Prostate gland (tissue), 2 donors: Measurements from ENCODE around the gene PIGU. TPM values are rescaled to one million over a fixed set of nuclear protein-coding genes. Genes with fewer than 3 reads are reported as not detected.

Experiments used
- DNase-seq: peaks from one replicate; pipeline ENCODE4 v3.0.0-alpha.2; 2019; ENCODE audit warnings: low spot score
- H3K27ac ChIP-seq, 2 donors: fragments of 200-600 bp; sonication (generic); 2 replicates each; pipeline ENCODE4 v1.5.1; 2017 to 2019
- H3K27me3 ChIP-seq: fragments of 200-600 bp; sonication (generic); replicated peaks from 2 replicates; pipeline ENCODE4 v1.5.1; 2019; ENCODE audit not compliant: insufficient read depth
- H3K36me3 ChIP-seq, 2 donors: fragments of 200-600 bp; sonication (generic); 1 replicate in 1 of 2; 2 replicates in 1 of 2; pipeline versions ENCODE4 v1.5.1 to v1.8.1; 2017 to 2019
- H3K4me1 ChIP-seq: fragments of 200-600 bp; sonication (generic); replicated peaks from 2 replicates; pipeline ENCODE4 v1.5.1; 2019
- H3K4me3 ChIP-seq, 2 donors: fragments of 200-600 bp; sonication (generic); 2 replicates each; pipeline ENCODE4 v1.5.1; 2017 to 2019
- H3K9me3 ChIP-seq: fragments of 200-600 bp; sonication (generic); 2 replicates; pipeline ENCODE4 v1.5.1; 2017
- CTCF ChIP-seq, 4 experiments: fragments of 200-600 bp in 2 of 4; fragments of 450-650 bp in 2 of 4; sonication (generic) in 2 of 4; IDR thresholded peaks; 1 replicate in 3 of 4; 2 replicates in 1 of 4; pipeline ENCODE4 v1.5.1; 2016 to 2019; ENCODE audit warnings: antibody characterized with exemption in 4 of 4, mild to moderate bottlenecking in 2 of 4, moderate library complexity in 2 of 4
- POLR2A ChIP-seq: fragments of 450-650 bp; IDR thresholded peaks from one replicate; pipeline ENCODE4 v1.6.1; 2016; ENCODE audit warnings: antibody characterized with exemption, mild to moderate bottlenecking
- POLR2AphosphoS5 ChIP-seq: sonication (generic); formaldehyde crosslinking; IDR thresholded peaks from one replicate; pipeline ENCODE4 v1.6.1; 2017; ENCODE audit warnings: antibody characterized with exemption
- WGBS: methylation state at CpG from one replicate; pipeline ENCODE4 v1.1.5; 2018; 5-methylcytosine and 5-hydroxymethylcytosine counted together
- intact Hi-C: fragments of 100-400 bp; cut with DNase I; formaldehyde crosslinking; loops from one replicate; pipeline ENCODE4 v1.14.2; 2022
- total RNA-seq, 2 donors: library from RNA; depleted of rRNA; stranded (reverse); fragments of >200 nt; gene quantifications; one replicate each; pipeline ENCODE4 v1.1.0, GENCODE V29; 2016

Gene PIGU
- total RNA-seq, 2 donors from 2014 or later: 18.2 to 26.4 TPM

DNA sequence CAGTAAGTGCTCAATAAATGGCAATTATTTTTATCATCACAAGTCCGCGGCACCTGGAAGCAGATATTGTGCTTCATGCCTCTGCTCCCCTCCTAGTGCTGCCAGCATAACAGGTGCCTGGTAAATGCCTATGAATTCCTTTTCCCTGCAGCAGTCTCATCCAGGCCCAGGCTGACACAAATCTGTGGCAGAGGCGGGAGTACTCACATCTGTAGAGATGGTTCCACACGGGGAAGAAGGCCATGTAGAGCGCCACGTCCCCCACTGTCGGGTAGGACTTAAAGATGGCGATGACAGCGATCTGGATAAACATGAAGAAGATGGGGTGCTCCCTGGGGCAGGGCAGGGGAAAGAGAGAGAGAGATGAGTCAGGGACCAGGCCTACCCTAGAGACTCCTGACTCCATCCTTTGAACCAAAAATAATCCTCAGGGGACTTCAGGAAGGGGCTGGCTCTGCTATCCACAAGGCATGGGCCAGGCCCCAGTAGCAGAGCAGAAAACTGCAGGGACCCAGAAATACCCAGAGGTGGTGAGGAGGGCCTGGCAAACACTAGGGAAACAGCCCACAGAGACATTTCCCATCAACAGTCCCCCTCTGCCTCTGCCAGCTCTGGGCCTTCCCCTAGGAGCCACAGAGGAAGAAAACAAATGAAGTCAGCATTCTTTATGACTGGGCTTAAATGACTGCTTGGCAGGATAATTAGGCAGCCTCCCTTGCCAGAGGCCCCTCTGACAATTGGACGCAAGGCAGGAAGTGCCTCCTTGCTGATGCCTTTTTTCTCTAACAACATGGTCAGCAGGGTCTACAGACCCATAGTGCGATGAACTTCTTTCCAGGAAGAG, 95.3 kb downstream of the PIGU start:
- Histone ChIP-seq H3K9me3 (no peaks in the 10 kb centered on the region), H3K27me3 (no peaks in the 10 kb centered on the region), H3K27ac (no peak overlapping the region), H3K4me3 (no peak overlapping the region), H3K4me1 (no peaks in the 10 kb centered on the region), H3K36me3 (no peaks in the 10 kb centered on the region)
- TF ChIP-seq POLR2AphosphoS5 (no peak), CTCF (IDR thresholded peaks at IDR 0.05) (no peak), POLR2A (no peak)
- DNase-seq: no peak
- intact Hi-C loops: loop anchor here (2.0 kb wide), 1 partner anchor 129 kb away; no protein-coding TSS in a partner anchor
- 83% methylated on average over 11 of the region's 11 CpGs for WGBS

DNA sequence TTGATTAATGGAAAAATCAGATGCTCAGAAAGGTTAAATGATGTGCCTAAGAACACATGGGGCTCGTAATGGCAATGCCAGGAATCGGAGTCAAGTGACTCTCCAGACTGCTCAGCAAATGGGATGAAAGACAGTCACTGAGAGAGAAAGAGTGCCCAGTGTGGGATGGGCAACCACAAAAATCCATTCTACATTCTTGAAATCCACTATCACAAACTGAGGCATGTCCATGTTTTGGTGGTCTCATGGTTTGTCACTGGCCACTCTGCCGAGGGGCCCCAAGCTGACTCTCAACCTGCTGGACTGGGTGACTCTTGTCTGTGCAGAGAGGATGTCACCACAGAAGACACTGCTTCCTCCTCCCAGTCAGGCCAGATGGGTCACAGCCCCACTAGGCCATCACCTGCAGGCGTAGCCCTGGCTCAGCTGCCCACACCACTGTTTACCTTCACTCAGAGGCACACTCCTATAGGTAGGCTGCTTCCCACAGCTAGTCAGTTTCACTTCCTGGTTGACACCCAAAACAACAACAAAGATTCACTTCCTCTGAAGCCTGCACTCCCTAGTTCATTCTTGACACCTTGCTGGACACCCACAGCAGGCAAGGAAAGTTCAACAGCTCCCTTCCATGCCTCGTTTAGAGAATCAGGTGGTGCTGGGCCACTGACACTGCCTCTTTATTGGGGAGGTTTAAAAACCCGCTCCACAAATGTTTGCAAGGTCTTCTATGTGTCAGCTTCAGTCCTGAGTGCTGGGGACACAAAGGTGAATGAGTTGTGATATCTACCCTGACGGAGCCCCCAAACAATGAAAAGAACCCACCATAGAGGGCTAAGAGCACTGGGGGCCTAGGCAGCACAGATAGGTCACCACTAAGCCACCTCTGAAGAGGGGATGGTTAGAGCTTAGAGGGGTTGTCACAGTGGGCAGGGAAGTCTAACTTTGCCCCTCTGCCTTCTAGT, 96.6 kb downstream of the PIGU start:
- no peak for DNase-seq
- Histone ChIP-seq H3K4me3 (no peak overlapping the region), H3K4me1 (no peaks in the 10 kb centered on the region), H3K27me3 (no peaks in the 10 kb centered on the region), H3K9me3 (no peaks in the 10 kb centered on the region), H3K36me3 (no peaks in the 10 kb centered on the region), H3K27ac (no peak overlapping the region)
- TF ChIP-seq POLR2A: no peak
- no peak for TF ChIP-seq POLR2AphosphoS5
- TF ChIP-seq CTCF (IDR thresholded peaks at IDR 0.05): no peak
- intact Hi-C loops: loop anchor here (2.0 kb wide), 2 partner anchors 131 to 189 kb away; no protein-coding TSS in a partner anchor
- 84% methylated on average over 7 of the region's 7 CpGs for WGBS

DNA sequence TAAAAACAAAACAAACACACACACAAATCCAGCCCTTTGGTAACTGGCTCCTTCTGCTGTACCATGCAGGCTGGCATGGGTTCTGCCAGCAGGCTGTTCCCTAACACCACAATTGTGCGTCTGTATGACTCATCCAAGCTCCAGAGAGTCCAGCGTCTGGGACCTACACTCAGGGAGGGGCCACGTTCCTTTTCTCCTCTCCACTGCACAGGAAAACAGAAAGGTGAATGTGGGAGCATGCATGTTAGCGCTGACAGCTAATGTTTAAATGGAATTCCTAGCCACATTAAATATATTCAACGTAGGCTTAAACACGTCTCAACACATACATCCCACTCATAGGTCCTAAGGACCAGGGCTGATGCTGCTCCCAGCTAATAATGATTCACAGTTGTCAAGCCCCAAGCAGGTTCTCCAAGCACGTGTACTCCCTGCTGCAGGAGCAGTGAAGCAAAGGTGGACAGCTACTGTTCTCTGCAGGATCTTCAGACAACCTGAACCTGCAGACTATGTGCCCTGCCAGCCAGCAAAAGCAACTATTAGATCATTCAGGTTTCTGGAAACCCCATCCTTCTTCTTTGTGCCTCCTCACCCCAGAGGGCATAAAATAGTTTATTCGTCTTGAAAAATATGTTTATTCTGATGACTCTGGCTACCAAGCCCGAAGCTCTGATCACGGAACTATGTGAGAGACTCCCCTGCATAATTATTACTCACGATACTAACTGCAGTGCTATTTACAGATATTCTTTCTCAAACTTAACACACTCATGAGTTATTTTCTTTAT, 97.5 kb downstream of the PIGU start:
- Histone ChIP-seq H3K27me3 (no peaks in the 10 kb centered on the region), H3K4me3 (no peak overlapping the region), H3K9me3 (no peaks in the 10 kb centered on the region), H3K27ac (no peak overlapping the region), H3K36me3 (no peaks in the 10 kb centered on the region), H3K4me1 (no peaks in the 10 kb centered on the region)
- WGBS: 46% methylated on average over 11 of the region's 11 CpGs
- DNase-seq: peak; percentile 76
- intact Hi-C loops: loop anchor here (2.0 kb wide), 1 partner anchor 189 kb away; no protein-coding TSS in a partner anchor
- peak in 3 of 4 experiments; percentile 51 to 87 (median 86) for TF ChIP-seq CTCF (IDR thresholded peaks at IDR 0.05)
- TF ChIP-seq POLR2A: no peak
- TF ChIP-seq POLR2AphosphoS5: peak; percentile 69

GRCh38 chr20:34578521-34578920, 98.4 kb downstream of the PIGU start:
- Histone ChIP-seq H3K4me1 (no peaks in the 10 kb centered on the region), H3K27me3 (no peaks in the 10 kb centered on the region), H3K27ac (no peak overlapping the region), H3K4me3 (no peak overlapping the region), H3K9me3 (no peaks in the 10 kb centered on the region), H3K36me3 (no peaks in the 10 kb centered on the region)
- no peak for TF ChIP-seq CTCF (IDR thresholded peaks at IDR 0.05)
- TF ChIP-seq POLR2AphosphoS5: no peak
- TF ChIP-seq POLR2A: no peak
- WGBS: 68% methylated on average over 6 of the region's 6 CpGs
- no peak for DNase-seq
- intact Hi-C loops: loop anchor here (2.0 kb wide), 1 partner anchor 190 kb away; no protein-coding TSS in a partner anchor
